Lung (tissue), 12 donors: Measurements from ENCODE around the gene NRCAM. TPM values are rescaled to one million over a fixed set of nuclear protein-coding genes. Genes with fewer than 3 reads are reported as not detected.

Experiments used
- ATAC-seq: fragments of 200-7000 bp; cut with Tn5 transposase; one replicate; pipeline ENCODE4 v1.9.1; 2020; ENCODE audit warnings: moderate number of reproducible peaks; ENCODE audit not compliant: insufficient read depth, low FRiP score
- DNase-seq, 3 donors: peaks; one replicate each; pipeline ENCODE4 v3.0.0-alpha.2; 2013 to 2017
- H3K27ac ChIP-seq, 2 donors: one replicate each; pipeline ENCODE4 v1.5.1; 2013; ENCODE audit warnings: mild to moderate bottlenecking in 2 of 2, moderate library complexity in 2 of 2, control low read depth in 1 of 2, inconsistent platforms in 1 of 2, low read depth in 1 of 2, low read length in 1 of 2
- H3K27me3 ChIP-seq, 3 donors: one replicate each; pipeline ENCODE4 v1.5.1; 2013; ENCODE audit warnings: low read length in 2 of 3; ENCODE audit not compliant: control insufficient read depth in 3 of 3, insufficient read depth in 3 of 3
- H3K36me3 ChIP-seq, 4 donors: one replicate each; pipeline ENCODE4 v1.5.1; 2013; ENCODE audit warnings: low read length in 4 of 4, mild to moderate bottlenecking in 1 of 4, moderate library complexity in 1 of 4; ENCODE audit not compliant: control insufficient read depth in 4 of 4, insufficient read depth in 4 of 4
- H3K4me1 ChIP-seq, 5 donors: one replicate each; pipeline ENCODE4 v1.5.1; 2013; ENCODE audit warnings: low read length in 5 of 5, mild to moderate bottlenecking in 2 of 5, moderate library complexity in 1 of 5; ENCODE audit not compliant: control insufficient read depth in 5 of 5, insufficient read depth in 5 of 5
- H3K4me3 ChIP-seq: one replicate; pipeline ENCODE4 v1.5.1; 2013; ENCODE audit warnings: mild to moderate bottlenecking, control low read depth, moderate library complexity
- H3K9ac ChIP-seq, 2 donors: one replicate each; pipeline ENCODE4 v1.5.1; 2013; ENCODE audit warnings: low read length in 2 of 2, control low read depth in 1 of 2; ENCODE audit not compliant: insufficient read depth in 1 of 2
- H3K9me3 ChIP-seq, 4 donors: one replicate each; pipeline ENCODE4 v1.5.1; 2013; ENCODE audit warnings: low read length in 3 of 4, mild to moderate bottlenecking in 1 of 4, moderate library complexity in 1 of 4; ENCODE audit not compliant: control insufficient read depth in 4 of 4, insufficient read depth in 3 of 4
- CTCF ChIP-seq: IDR thresholded peaks from 2 replicates; pipeline ENCODE4 v1.5.1; 2012; ENCODE audit warnings: mild to moderate bottlenecking; ENCODE audit errors: control extremely low read depth, extremely low read depth
- WGBS, 2 donors: extraction: QIAGEN DNeasy Blood & Tissue Kit; methylation state at CpG; one replicate each; pipeline ENCODE4 v1.1.7; 2013; 5-methylcytosine and 5-hydroxymethylcytosine counted together
- polyA plus RNA-seq, 2 donors: library from polyadenylated mRNA; stranded (reverse); fragments of 200-250 nt; gene quantifications; one replicate each; pipeline ENCODE4 v1.2.1, GENCODE V29; 2013
- total RNA-seq, 2 donors: library from RNA; depleted of rRNA in 1 of 2; stranded (reverse); fragments of >200 nt in 1 of 2; gene quantifications; one replicate each; pipeline ENCODE4 v1.2.1, GENCODE V29; 2014 to 2021
- donor health status: control.
- donor health status: control.
- donor health status: Bipolar disorder and iron deficiency.
- donor health status: healthy.
- donor health status: DM: yes; HTN: yes; CAD: no.

The NRCAM gene
- total and polyA plus RNA-seq, 4 donors, result 2.5 to 32.4 (median 11.0) TPM

GRCh38 chr7:108431099-108431498, 25.1 kb downstream of the NRCAM start:
- H3K27ac ChIP-seq, result no peak overlapping the region
- peaks cover 0 to 2% (median 0%) of the 10 kb centered on the region in 4 donors for H3K9me3 ChIP-seq
- H3K4me3 ChIP-seq, result no peak overlapping the region
- TF ChIP-seq CTCF, result no peak
- no peak for DNase-seq
- 82 to 88% methylated on average over 1 of the region's 1 CpG for WGBS, 2 donors
- no peaks in the 10 kb centered on the region for H3K36me3 ChIP-seq
- no peaks in the 10 kb centered on the region for H3K4me1 ChIP-seq
- no peak overlapping the region for H3K9ac ChIP-seq
- ATAC-seq, result no peak
- H3K27me3 ChIP-seq, result no peaks in the 10 kb centered on the region

DNA sequence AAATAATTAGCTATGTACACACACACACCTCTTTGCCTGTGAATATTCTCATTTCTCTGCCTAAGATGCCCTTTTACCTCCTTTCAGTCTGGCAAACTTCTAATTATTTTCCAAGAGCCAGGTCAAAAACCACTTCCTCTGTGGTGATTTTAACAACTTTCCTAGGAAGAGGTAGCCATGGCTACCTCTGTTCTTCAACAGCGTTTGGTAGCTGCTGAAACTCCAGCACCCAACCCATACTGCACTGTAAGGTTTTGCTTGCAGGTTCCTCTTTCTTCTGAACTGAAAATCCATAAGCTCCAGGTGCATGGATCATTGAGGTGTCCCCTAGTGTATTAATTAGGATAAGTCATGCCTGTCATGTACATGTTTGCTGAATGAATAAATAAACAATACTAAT, 25.6 kb downstream of the NRCAM start:
- ATAC-seq (no peak), DNase-seq (no peak)
- peaks cover 0 to 2% (median 0%) of the 10 kb centered on the region in 4 donors for H3K9me3 ChIP-seq
- no peaks in the 10 kb centered on the region for H3K36me3 ChIP-seq
- no peaks in the 10 kb centered on the region for H3K27me3 ChIP-seq
- TF ChIP-seq CTCF, result no peak
- no peak overlapping the region for H3K27ac ChIP-seq
- H3K4me1 ChIP-seq, result no peaks in the 10 kb centered on the region
- no peak overlapping the region for H3K9ac ChIP-seq
- WGBS, 2 donors, result 13 to 44% methylated on average over 1 of the region's 1 CpG
- no peak overlapping the region for H3K4me3 ChIP-seq

DNA sequence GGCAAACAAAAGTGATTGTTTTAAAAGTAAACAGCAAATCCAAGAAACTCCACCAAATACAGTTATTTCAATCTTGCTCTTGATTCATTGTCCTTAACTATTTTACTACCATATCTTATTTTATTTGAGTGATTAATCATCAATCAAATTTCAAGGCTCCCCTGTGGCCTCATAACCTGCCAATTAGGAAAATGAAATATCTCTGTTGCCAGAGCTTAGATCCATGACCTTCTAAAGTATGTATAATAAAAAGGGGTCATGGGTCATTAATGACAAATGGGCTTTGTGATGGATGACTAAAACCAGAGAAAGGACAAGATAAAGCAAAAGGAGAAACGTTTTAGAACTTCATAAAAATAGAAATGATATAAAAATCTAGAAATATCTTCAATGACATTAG, 28.5 kb downstream of the NRCAM start:
- 38 to 59% methylated on average over 1 of the region's 1 CpG for WGBS, 2 donors

More for the DNA sequence above, 28.5 kb downstream of the NRCAM start:
- Histone ChIP-seq H3K36me3 (no peaks in the 10 kb centered on the region), H3K4me1 (no peaks in the 10 kb centered on the region), H3K9ac (no peak overlapping the region), H3K4me3 (no peak overlapping the region), H3K9me3 (no peaks in the 10 kb centered on the region), H3K27ac (no peak overlapping the region), H3K27me3 (peaks cover 0 to 3% (median 0%) of the 10 kb centered on the region in 3 donors)
- ATAC-seq (no peak), DNase-seq (no peak)
- no peak for TF ChIP-seq CTCF
